Measurements from ENCODE around the gene ADARB1. TPM values are rescaled to one million over a fixed set of nuclear protein-coding genes. Genes with fewer than 3 reads are reported as not detected.

Gene ADARB1
- total RNA-seq, 2 experiments from 2014 or later: 6.6 to 20.5 TPM

GRCh38 chr21:45187646-45188045 is 113.3 kb downstream of the ADARB1 start:
- POLR2A ChIA-PET: no interaction called here
- H3K79me2 ChIP-seq (ENCODE audit: insufficient read depth, low read depth, low read length): no peaks in the 10 kb centered on the region
- H3K36me3 ChIP-seq (ENCODE audit: insufficient read depth, low read length): no peaks in the 10 kb centered on the region
- H3K4me2 ChIP-seq (ENCODE audit: low read length): no peak overlapping the region
- no peak overlapping the region for H3K27ac ChIP-seq (ENCODE audit: low read depth, low read length, poor library complexity, severe bottlenecking)
- no peak overlapping the region for H2AFZ ChIP-seq (ENCODE audit: low read length)
- intact Hi-C loops (cut with micrococcal nuclease; ENCODE audit: unreplicated experiment): no loop called here
- no peaks in the 10 kb centered on the region for H3K4me1 ChIP-seq (ENCODE audit: insufficient read depth, low read length, poor library complexity, severe bottlenecking)
- H4K20me1 ChIP-seq (ENCODE audit: insufficient read depth, low read length): no peaks in the 10 kb centered on the region
- CTCF ChIA-PET (ENCODE audit: unreplicated experiment): no interaction called here
- H3K9me2 ChIP-seq (ENCODE audit: insufficient read depth, low read length): no peaks in the 10 kb centered on the region
- peak; percentile 3 for DNase-seq (ENCODE audit: low spot score)
- H3K9me3 ChIP-seq (ENCODE audit: low read length): peaks cover 30% of the 10 kb centered on the region
- BruUV-seq (replicated peaks): no TSS peak
- H3K4me3 ChIP-seq (ENCODE audit: low read depth, low read length, poor library complexity, severe bottlenecking): no peak overlapping the region
- TF ChIP-seq EZH2phosphoT487 (IDR thresholded peaks at IDR 0.05; ENCODE audit: borderline replicate concordance, low read depth, low read length): no peak
- TF ChIP-seq CTCF (conservative IDR thresholded peaks at IDR 0.05; ENCODE audit: low read length): no peak

GRCh38 chr21:45190013-45190412 is 115.6 kb downstream of the ADARB1 start:
- H3K4me2 ChIP-seq (ENCODE audit: low read length): no peak overlapping the region
- no peaks in the 10 kb centered on the region for H3K4me1 ChIP-seq (ENCODE audit: insufficient read depth, low read length, poor library complexity, severe bottlenecking)
- H3K4me3 ChIP-seq (ENCODE audit: low read depth, low read length, poor library complexity, severe bottlenecking): no peak overlapping the region
- H3K36me3 ChIP-seq (ENCODE audit: insufficient read depth, low read length): no peaks in the 10 kb centered on the region
- H3K9me2 ChIP-seq (ENCODE audit: insufficient read depth, low read length): no peaks in the 10 kb centered on the region
- peaks cover 30% of the 10 kb centered on the region for H3K9me3 ChIP-seq (ENCODE audit: low read length)
- DNase-seq (ENCODE audit: low spot score): no peak
- TF ChIP-seq CTCF (conservative IDR thresholded peaks at IDR 0.05; ENCODE audit: low read length) (no peak), EZH2phosphoT487 (IDR thresholded peaks at IDR 0.05; ENCODE audit: borderline replicate concordance, low read depth, low read length) (no peak)
- H3K27ac ChIP-seq (ENCODE audit: low read depth, low read length, poor library complexity, severe bottlenecking): no peak overlapping the region
- no peak overlapping the region for H2AFZ ChIP-seq (ENCODE audit: low read length)
- intact Hi-C loops (cut with micrococcal nuclease; ENCODE audit: unreplicated experiment): no loop called here
- ChIA-PET POLR2A (no interaction called here), CTCF (ENCODE audit: unreplicated experiment) (no interaction called here)
- H3K79me2 ChIP-seq (ENCODE audit: insufficient read depth, low read depth, low read length): no peaks in the 10 kb centered on the region
- no TSS peak for BruUV-seq (replicated peaks)
- no peaks in the 10 kb centered on the region for H4K20me1 ChIP-seq (ENCODE audit: insufficient read depth, low read length)

GRCh38 chr21:45192332-45192731 is 118.0 kb downstream of the ADARB1 start:
- no peak overlapping the region for H2AFZ ChIP-seq (ENCODE audit: low read length)
- H4K20me1 ChIP-seq (ENCODE audit: insufficient read depth, low read length): no peaks in the 10 kb centered on the region
- TF ChIP-seq CTCF (conservative IDR thresholded peaks at IDR 0.05; ENCODE audit: low read length) (peak; percentile 41; the same call in 1 of the 2 replicates), EZH2phosphoT487 (IDR thresholded peaks at IDR 0.05; ENCODE audit: borderline replicate concordance, low read depth, low read length) (no peak)
- ChIA-PET POLR2A (no interaction called here), CTCF (ENCODE audit: unreplicated experiment) (no interaction called here)
- no peaks in the 10 kb centered on the region for H3K79me2 ChIP-seq (ENCODE audit: insufficient read depth, low read depth, low read length)
- H3K9me2 ChIP-seq (ENCODE audit: insufficient read depth, low read length): no peaks in the 10 kb centered on the region
- peaks cover 17% of the 10 kb centered on the region for H3K9me3 ChIP-seq (ENCODE audit: low read length)
- no TSS peak for BruUV-seq (replicated peaks)
- peak; percentile 7 for DNase-seq (ENCODE audit: low spot score)
- H3K4me1 ChIP-seq (ENCODE audit: insufficient read depth, low read length, poor library complexity, severe bottlenecking): no peaks in the 10 kb centered on the region
- no peak overlapping the region for H3K4me3 ChIP-seq (ENCODE audit: low read depth, low read length, poor library complexity, severe bottlenecking)
- no peak overlapping the region for H3K4me2 ChIP-seq (ENCODE audit: low read length)
- intact Hi-C loops (cut with micrococcal nuclease; ENCODE audit: unreplicated experiment): no loop called here
- no peaks in the 10 kb centered on the region for H3K36me3 ChIP-seq (ENCODE audit: insufficient read depth, low read length)
- H3K27ac ChIP-seq (ENCODE audit: low read depth, low read length, poor library complexity, severe bottlenecking): no peak overlapping the region

All from OCI-LY7 (cell line).